Parathyroid adenoma (tissue), 2 donors: Measurements from ENCODE around the gene NUFIP1.

Experiments
- H2AFZ ChIP-seq: fragments of 300-600 bp; sonication (generic); one replicate; pipeline ENCODE4 v1.7.0; 2017; ENCODE audit warnings: antibody characterized with exemption, mild to moderate bottlenecking
- H3K27ac ChIP-seq: fragments of 300-600 bp; sonication (generic); one replicate; pipeline ENCODE4 v1.7.0; 2017
- H3K27me3 ChIP-seq: fragments of 300-600 bp; sonication (generic); one replicate; pipeline ENCODE4 v1.7.0; 2017; ENCODE audit warnings: low read length; ENCODE audit not compliant: control insufficient read depth, insufficient read depth
- H3K36me3 ChIP-seq: fragments of 300-600 bp; sonication (generic); one replicate; pipeline ENCODE4 v1.7.0; 2017; ENCODE audit warnings: low read length; ENCODE audit not compliant: control insufficient read depth, insufficient read depth
- H3K4me1 ChIP-seq: fragments of 300-600 bp; sonication (generic); one replicate; pipeline ENCODE4 v1.7.0; 2017; ENCODE audit warnings: control low read depth
- H3K4me2 ChIP-seq: fragments of 300-600 bp; sonication (generic); one replicate; pipeline ENCODE4 v1.7.0; 2017; ENCODE audit warnings: low read length
- H3K4me3 ChIP-seq: fragments of 300-600 bp; sonication (generic); one replicate; pipeline ENCODE4 v1.7.0; 2017; ENCODE audit warnings: low read depth, low read length
- H3K79me2 ChIP-seq: fragments of 300-600 bp; sonication (generic); one replicate; pipeline ENCODE4 v1.7.0; 2017; ENCODE audit warnings: control low read depth
- H3K9ac ChIP-seq: fragments of 300-600 bp; sonication (generic); one replicate; pipeline ENCODE4 v1.7.0; 2017; ENCODE audit warnings: mild to moderate bottlenecking
- H3K9me3 ChIP-seq: fragments of 300-600 bp; sonication (generic); one replicate; pipeline ENCODE4 v1.7.0; 2017; ENCODE audit warnings: low read length; ENCODE audit not compliant: control insufficient read depth
- TF ChIP-seq, protein P1 (sequence below): fragments of 300-600 bp; sonication (generic); IDR thresholded peaks from one replicate; pipeline ENCODE4 v1.7.0; 2017; ENCODE audit warnings: antibody characterized with exemption, mild to moderate bottlenecking
- donor health status: primary hyperparathyroidism.

Gene NUFIP1

DNA sequence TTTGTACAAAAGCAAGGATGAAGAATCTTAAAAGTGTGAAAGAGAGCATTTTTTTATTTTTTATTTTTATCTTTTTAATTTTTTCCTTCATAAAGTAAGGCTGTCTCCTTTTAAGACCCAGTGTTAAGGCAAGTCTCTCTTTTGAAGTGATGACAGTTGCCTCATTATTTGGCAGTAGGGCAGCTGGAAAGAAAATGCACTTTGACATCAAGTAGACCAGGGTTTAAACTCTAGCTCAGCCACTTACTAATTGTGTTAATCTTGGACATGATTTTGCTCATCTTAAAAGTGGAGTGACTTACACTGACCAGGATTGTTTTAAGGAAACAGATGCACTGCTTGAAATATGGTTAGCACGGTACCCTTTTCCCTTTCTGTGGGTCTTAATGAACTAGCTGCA lies 18.6 kb upstream of the NUFIP1 start:
- H3K27ac ChIP-seq, result no peak overlapping the region
- no peaks in the 10 kb centered on the region for H3K4me1 ChIP-seq
- H3K9ac ChIP-seq, result no peak overlapping the region
- H3K4me3 ChIP-seq, result no peak overlapping the region
- no peaks in the 10 kb centered on the region for H3K9me3 ChIP-seq
- H2AFZ ChIP-seq, result no peak overlapping the region
- TF ChIP-seq, protein P1, sequence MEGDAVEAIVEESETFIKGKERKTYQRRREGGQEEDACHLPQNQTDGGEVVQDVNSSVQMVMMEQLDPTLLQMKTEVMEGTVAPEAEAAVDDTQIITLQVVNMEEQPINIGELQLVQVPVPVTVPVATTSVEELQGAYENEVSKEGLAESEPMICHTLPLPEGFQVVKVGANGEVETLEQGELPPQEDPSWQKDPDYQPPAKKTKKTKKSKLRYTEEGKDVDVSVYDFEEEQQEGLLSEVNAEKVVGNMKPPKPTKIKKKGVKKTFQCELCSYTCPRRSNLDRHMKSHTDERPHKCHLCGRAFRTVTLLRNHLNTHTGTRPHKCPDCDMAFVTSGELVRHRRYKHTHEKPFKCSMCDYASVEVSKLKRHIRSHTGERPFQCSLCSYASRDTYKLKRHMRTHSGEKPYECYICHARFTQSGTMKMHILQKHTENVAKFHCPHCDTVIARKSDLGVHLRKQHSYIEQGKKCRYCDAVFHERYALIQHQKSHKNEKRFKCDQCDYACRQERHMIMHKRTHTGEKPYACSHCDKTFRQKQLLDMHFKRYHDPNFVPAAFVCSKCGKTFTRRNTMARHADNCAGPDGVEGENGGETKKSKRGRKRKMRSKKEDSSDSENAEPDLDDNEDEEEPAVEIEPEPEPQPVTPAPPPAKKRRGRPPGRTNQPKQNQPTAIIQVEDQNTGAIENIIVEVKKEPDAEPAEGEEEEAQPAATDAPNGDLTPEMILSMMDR, result no peak
- H3K79me2 ChIP-seq, result no peaks in the 10 kb centered on the region
- H3K27me3 ChIP-seq, result no peaks in the 10 kb centered on the region
- H3K4me2 ChIP-seq, result no peak overlapping the region
- no peaks in the 10 kb centered on the region for H3K36me3 ChIP-seq

DNA sequence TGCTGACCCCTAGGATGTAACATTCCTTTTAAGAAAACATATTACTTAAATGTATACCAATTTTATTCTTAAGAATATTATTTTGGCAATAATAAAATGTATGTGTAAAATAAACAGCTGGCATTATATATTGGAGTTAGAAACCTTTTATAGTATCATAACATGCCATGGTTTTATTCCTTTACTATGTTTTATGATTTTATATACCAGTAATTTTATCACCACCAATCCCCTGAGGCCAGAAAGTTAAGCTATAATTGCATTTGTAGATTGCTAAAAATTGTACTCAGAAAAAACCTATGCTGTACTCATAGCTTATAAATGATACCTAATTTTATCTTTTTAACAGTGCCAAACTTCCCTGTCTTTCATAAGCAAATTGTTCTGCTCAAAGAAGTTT lies 18.0 kb upstream of the NUFIP1 start:
- Histone ChIP-seq H3K4me2 (no peak overlapping the region), H3K4me1 (no peaks in the 10 kb centered on the region), H3K27ac (no peak overlapping the region), H2AFZ (no peak overlapping the region), H3K36me3 (no peaks in the 10 kb centered on the region), H3K79me2 (no peaks in the 10 kb centered on the region), H3K27me3 (no peaks in the 10 kb centered on the region), H3K4me3 (no peak overlapping the region), H3K9ac (no peak overlapping the region), H3K9me3 (no peaks in the 10 kb centered on the region)
- TF ChIP-seq, protein P1, result no peak

DNA sequence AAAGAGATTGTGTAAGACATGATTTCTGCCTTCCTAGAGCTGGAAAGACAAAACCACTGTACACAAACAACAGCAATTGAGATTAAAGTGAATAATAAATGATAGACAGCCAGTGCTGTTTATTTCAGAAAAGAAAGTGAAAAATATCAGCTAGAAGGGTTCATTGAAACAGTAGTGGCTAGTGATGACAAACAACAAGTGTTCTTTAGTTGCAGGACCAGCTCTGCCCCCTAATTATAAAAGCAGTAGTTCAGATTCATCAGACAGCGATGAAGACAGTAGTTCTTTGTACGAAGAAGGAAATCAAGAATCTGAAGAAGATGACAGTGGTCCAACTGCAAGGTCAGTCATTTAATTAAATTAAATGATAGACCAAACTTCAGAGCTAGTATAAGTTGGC lies 14.8 kb upstream of the NUFIP1 start:
- Histone ChIP-seq H3K4me2 (no peak overlapping the region), H3K9me3 (no peaks in the 10 kb centered on the region), H2AFZ (no peak overlapping the region), H3K79me2 (no peaks in the 10 kb centered on the region), H3K27me3 (no peaks in the 10 kb centered on the region), H3K4me1 (no peaks in the 10 kb centered on the region), H3K36me3 (no peaks in the 10 kb centered on the region), H3K27ac (no peak overlapping the region), H3K4me3 (no peak overlapping the region), H3K9ac (no peak overlapping the region)
- TF ChIP-seq, protein P1, result no peak

DNA sequence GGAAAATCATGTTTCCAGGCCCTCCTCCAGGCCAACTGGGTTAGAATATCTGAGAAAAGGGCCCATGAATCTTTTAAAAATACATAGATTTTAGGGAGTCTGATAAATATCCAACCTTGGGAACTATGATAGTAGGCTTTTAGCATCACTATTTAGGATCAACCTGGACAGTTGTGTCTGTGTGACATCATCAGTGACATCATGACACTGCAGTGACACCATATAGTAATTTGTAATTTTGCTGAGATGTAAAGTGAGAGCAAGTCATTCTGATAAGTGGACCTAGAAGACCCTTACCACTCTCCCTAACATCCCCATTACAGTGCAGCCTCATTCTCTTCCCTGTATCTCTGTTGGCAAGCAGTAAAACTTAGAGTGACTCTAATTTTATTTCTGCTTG lies 14.1 kb upstream of the NUFIP1 start:
- TF ChIP-seq, protein P1, result no peak
- no peaks in the 10 kb centered on the region for H3K27me3 ChIP-seq
- no peaks in the 10 kb centered on the region for H3K4me1 ChIP-seq
- no peak overlapping the region for H2AFZ ChIP-seq
- H3K9ac ChIP-seq, result no peak overlapping the region
- no peaks in the 10 kb centered on the region for H3K9me3 ChIP-seq
- no peaks in the 10 kb centered on the region for H3K79me2 ChIP-seq
- no peak overlapping the region for H3K4me3 ChIP-seq
- no peaks in the 10 kb centered on the region for H3K36me3 ChIP-seq
- H3K27ac ChIP-seq, result no peak overlapping the region
- H3K4me2 ChIP-seq, result no peak overlapping the region

DNA sequence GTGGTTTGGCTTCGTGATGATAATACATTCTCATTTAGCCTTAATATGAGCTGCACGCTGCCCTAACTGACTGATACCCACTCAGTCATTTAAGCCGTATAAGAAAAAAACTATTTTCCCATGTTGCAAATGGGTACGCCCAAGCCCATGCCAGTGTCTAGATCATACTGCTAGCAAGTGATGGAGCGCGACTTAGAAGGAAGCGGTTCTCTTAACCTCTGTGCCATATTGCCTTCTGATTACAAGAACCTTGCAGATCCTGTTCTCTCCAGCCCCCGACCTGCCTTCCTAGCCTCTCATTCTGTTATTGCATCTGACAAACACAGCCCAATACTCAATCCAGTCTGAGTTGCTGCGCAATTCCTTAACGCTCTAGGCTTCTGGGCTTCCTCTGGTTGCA lies 670 bp upstream of the NUFIP1 start:
- Histone ChIP-seq H2AFZ (peak overlapping the region; percentile 96), H3K4me3 (peak overlapping the region; percentile 96), H3K9me3 (no peaks in the 10 kb centered on the region), H3K4me1 (no peaks in the 10 kb centered on the region), H3K9ac (peak overlapping the region; percentile 80), H3K36me3 (no peaks in the 10 kb centered on the region), H3K27ac (peak overlapping the region; percentile 74), H3K79me2 (peaks cover 24% of the 10 kb centered on the region), H3K27me3 (no peaks in the 10 kb centered on the region), H3K4me2 (peak overlapping the region; percentile 98)
- TF ChIP-seq, protein P1, result no peak
